Neural progenitor cell (in vitro differentiated cells): ENCODE data around the gene RBP7. TPM values are rescaled to one million over a fixed set of nuclear protein-coding genes. Genes with fewer than 3 reads are reported as not detected.
A peak's percentile ranks its signal among the peaks of the same experiment; 100 is the strongest.

Source experiments
- DNase-seq: peaks from one replicate; pipeline ENCODE4 v3.0.0-alpha.2; 2016; ENCODE audit warnings: low spot score
- H2AFZ ChIP-seq: fragments of 200-600 bp; sonication (generic); replicated peaks from 2 replicates; pipeline ENCODE4 v1.6.1; 2016; ENCODE audit warnings: antibody characterized with exemption
- H3F3A ChIP-seq: fragments of 200-600 bp; sonication (generic); 2 replicates; pipeline ENCODE4 v1.6.1; 2016; ENCODE audit warnings: antibody characterized with exemption, low read depth
- H3K27ac ChIP-seq: fragments of 200-600 bp; sonication (generic); 2 replicates; pipeline ENCODE4 v1.5.1; 2016; ENCODE audit warnings: mild to moderate bottlenecking
- H3K27me3 ChIP-seq: fragments of 200-600 bp; sonication (generic); 2 replicates; pipeline ENCODE4 v1.6.1; 2016; ENCODE audit warnings: mild to moderate bottlenecking, moderate library complexity
- H3K36me3 ChIP-seq: fragments of 200-600 bp; sonication (generic); 2 replicates; pipeline ENCODE4 v1.5.1; 2016
- H3K4me1 ChIP-seq: fragments of 200-600 bp; sonication (generic); 2 replicates; pipeline ENCODE4 v1.6.1; 2016; ENCODE audit warnings: mixed run types
- H3K4me2 ChIP-seq: fragments of 200-600 bp; sonication (generic); 2 replicates; pipeline ENCODE4 v1.6.1; 2016
- H3K4me3 ChIP-seq: fragments of 200-600 bp; sonication (generic); 2 replicates; pipeline ENCODE4 v1.5.1; 2016
- H3K79me2 ChIP-seq: fragments of 200-600 bp; sonication (generic); 2 replicates; pipeline ENCODE4 v1.6.1; 2016; ENCODE audit warnings: low read depth
- H3K9ac ChIP-seq: fragments of 200-600 bp; sonication (generic); 2 replicates; pipeline ENCODE4 v1.6.1; 2016
- H3K9me3 ChIP-seq: fragments of 200-600 bp; sonication (generic); 2 replicates; pipeline ENCODE4 v1.5.1; 2016; ENCODE audit warnings: low read depth
- H4K20me1 ChIP-seq: fragments of 200-600 bp; sonication (generic); 2 replicates; pipeline ENCODE4 v1.6.1; 2016; ENCODE audit warnings: low read depth
- H3K27ac Mint-ChIP-seq: 3 replicates; pipeline ENCODE4 v1.8.0; 2021; ENCODE audit warnings: mixed read lengths
- H3K27me3 Mint-ChIP-seq: 2 replicates; pipeline ENCODE4 v1.8.0; 2022; ENCODE audit warnings: low read depth, mild to moderate bottlenecking, inconsistent platforms, moderate library complexity, mixed read lengths; ENCODE audit not compliant: insufficient read depth
- H3K36me3 Mint-ChIP-seq: 3 replicates; pipeline ENCODE4 v1.8.0; 2021; ENCODE audit warnings: mixed read lengths
- H3K4me1 Mint-ChIP-seq: 3 replicates; pipeline ENCODE4 v1.8.0; 2021; ENCODE audit warnings: mixed read lengths
- H3K4me3 Mint-ChIP-seq: 3 replicates; pipeline ENCODE4 v1.8.0; 2021; ENCODE audit warnings: mild to moderate bottlenecking, moderate library complexity, mixed read lengths
- H3K9me3 Mint-ChIP-seq: 3 replicates; pipeline ENCODE4 v1.8.0; 2020; ENCODE audit warnings: mixed read lengths
- EZH2 ChIP-seq: fragments of 200-600 bp; sonication (generic); IDR thresholded peaks from 2 replicates; pipeline ENCODE4 v1.6.1; 2017; ENCODE audit warnings: antibody characterized with exemption, mild to moderate bottlenecking, moderate library complexity
- EZH2phosphoT487 ChIP-seq: fragments of 200-600 bp; sonication (generic); IDR thresholded peaks from 2 replicates; pipeline ENCODE4 v1.6.1; 2017; ENCODE audit warnings: antibody characterized with exemption
- microRNA-seq: library from miRNA; unstranded; fragments of <30 nt; microRNA quantifications from one replicate; pipeline ENCODE4, GENCODE V29; 2016
- small RNA-seq: library from RNA; depleted of rRNA; stranded (forward); fragments of <200 nt; gene quantifications from one replicate; pipeline ENCODE3, GENCODE V24; 2015
- total RNA-seq: library from RNA; depleted of rRNA; stranded (reverse); fragments of >200 nt; gene quantifications from 2 replicates; pipeline ENCODE4 v1.2.3, GENCODE V29; 2015; ENCODE audit warnings: low replicate concordance
- TF ChIP-seq, protein P1 (sequence below): fragments of 200-600 bp; sonication (generic); IDR thresholded peaks from 2 replicates; pipeline ENCODE4 v1.5.1; 2017; ENCODE audit warnings: antibody characterized with exemption, mild to moderate bottlenecking

The RBP7 gene
- total RNA-seq, 1 donor from 2014 or later, result not detected

DNA sequence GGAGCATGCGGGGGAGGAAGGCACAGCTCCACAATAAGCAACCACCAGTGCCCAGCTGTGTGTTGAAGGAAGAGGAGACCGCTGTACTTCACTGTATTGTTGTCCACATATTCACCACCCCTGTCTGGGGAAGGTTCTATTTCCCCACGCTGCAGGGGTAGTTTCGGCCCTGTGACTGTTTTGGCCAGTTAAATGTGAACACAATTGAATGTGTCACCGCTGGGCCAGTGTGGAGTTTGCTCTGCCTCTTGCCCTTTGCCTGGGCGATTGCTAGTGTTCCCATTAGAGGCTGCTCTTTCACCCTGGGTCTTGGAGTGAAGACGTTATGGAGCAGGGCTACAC is 68.3 kb downstream of the RBP7 start:
- H3K36me3 ChIP-seq, result no peaks in the 10 kb centered on the region
- Mint-ChIP-seq H3K36me3 (peaks cover 2% of the 10 kb centered on the region), H3K4me1 (peaks cover 11% of the 10 kb centered on the region), H3K9me3 (no peaks in the 10 kb centered on the region), H3K4me3 (no peak overlapping the region), H3K27me3 (no peaks in the 10 kb centered on the region), H3K27ac (peak overlapping the region; percentile 10)
- no peak overlapping the region for H3K4me3 ChIP-seq
- H3K27me3 ChIP-seq, result no peaks in the 10 kb centered on the region
- no peak overlapping the region for H3K9ac ChIP-seq
- H4K20me1 ChIP-seq, result peaks cover 32% of the 10 kb centered on the region
- peaks cover 97% of the 10 kb centered on the region for H3K79me2 ChIP-seq
- no peaks in the 10 kb centered on the region for H3F3A ChIP-seq
- peaks cover 5% of the 10 kb centered on the region for H3K4me1 ChIP-seq
- peak overlapping the region; percentile 7 for H3K4me2 ChIP-seq
- peak; percentile 3 for DNase-seq
- H3K27ac ChIP-seq, result no peak overlapping the region
- TF ChIP-seq, protein P1, sequence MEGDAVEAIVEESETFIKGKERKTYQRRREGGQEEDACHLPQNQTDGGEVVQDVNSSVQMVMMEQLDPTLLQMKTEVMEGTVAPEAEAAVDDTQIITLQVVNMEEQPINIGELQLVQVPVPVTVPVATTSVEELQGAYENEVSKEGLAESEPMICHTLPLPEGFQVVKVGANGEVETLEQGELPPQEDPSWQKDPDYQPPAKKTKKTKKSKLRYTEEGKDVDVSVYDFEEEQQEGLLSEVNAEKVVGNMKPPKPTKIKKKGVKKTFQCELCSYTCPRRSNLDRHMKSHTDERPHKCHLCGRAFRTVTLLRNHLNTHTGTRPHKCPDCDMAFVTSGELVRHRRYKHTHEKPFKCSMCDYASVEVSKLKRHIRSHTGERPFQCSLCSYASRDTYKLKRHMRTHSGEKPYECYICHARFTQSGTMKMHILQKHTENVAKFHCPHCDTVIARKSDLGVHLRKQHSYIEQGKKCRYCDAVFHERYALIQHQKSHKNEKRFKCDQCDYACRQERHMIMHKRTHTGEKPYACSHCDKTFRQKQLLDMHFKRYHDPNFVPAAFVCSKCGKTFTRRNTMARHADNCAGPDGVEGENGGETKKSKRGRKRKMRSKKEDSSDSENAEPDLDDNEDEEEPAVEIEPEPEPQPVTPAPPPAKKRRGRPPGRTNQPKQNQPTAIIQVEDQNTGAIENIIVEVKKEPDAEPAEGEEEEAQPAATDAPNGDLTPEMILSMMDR, result no peak
- TF ChIP-seq EZH2phosphoT487 (no peak), EZH2 (no peak)
- H2AFZ ChIP-seq, result no peak overlapping the region
- H3K9me3 ChIP-seq, result no peaks in the 10 kb centered on the region

Small RNAs within 50 kb of the gene (microRNA-seq; reads per million reads assigned to microRNA genes)
- not detected for gene MIR5697

Small RNAs within 50 kb of the gene (small RNA-seq; reads per million reads assigned to genes)
- not detected for gene MIR5697

Other genes with a start within 250 kb of the RBP7 start
- gene CLSTN1, start 173.3 kb upstream of the RBP7 start, total RNA-seq, result 75.4 and 112 TPM in 2 replicates
- 68.8 and 96.0 TPM in 2 replicates for gene CTNNBIP1, start 87.0 kb upstream of the RBP7 start, total RNA-seq
- 37.0 and 60.6 TPM in 2 replicates for gene LZIC, start 53.8 kb upstream of the RBP7 start, total RNA-seq
- gene NMNAT1, start 53.8 kb upstream of the RBP7 start, total RNA-seq, result 9.4 and 14.6 TPM in 2 replicates
- gene UBE4B, start 35.7 kb downstream of the RBP7 start, total RNA-seq, result 66.2 and 66.7 TPM in 2 replicates
- gene KIF1B, start 213.3 kb downstream of the RBP7 start, total RNA-seq, result 49.8 and 52.0 TPM in 2 replicates